HEK293T (cell line): ENCODE measurements around the gene PPP5C.

Experiments
- CTCF ChIA-PET: fragments of 350-600 bp; formaldehyde crosslinking; extraction: SDS; loops from one replicate; lab custom pipeline; 2021; ENCODE audit warnings: antibody characterized with exemption, inconsistent platforms; lab: Yijun Ruan, JAX
- POLR2A ChIA-PET: fragments of 350-600 bp; formaldehyde crosslinking; extraction: SDS; loops from one replicate; lab custom pipeline; 2020; ENCODE audit warnings: antibody characterized with exemption, inconsistent platforms; lab: Yijun Ruan, JAX
- DNase-seq: peaks from one replicate; pipeline ENCODE4 v3.0.0; 2012; ENCODE audit warnings: mixed read lengths; ENCODE audit errors: extremely low spot score
- ARNT ChIP-seq: fragments of 450-650 bp; IDR thresholded peaks from 2 replicates; pipeline ENCODE4 v1.6.1; 2017; ENCODE audit warnings: mild to moderate bottlenecking
- BHLHE40 ChIP-seq: fragments of 450-650 bp; IDR thresholded peaks from 2 replicates; pipeline ENCODE4 v1.6.1; 2016; ENCODE audit warnings: mild to moderate bottlenecking, moderate library complexity, borderline replicate concordance
- CTBP1 ChIP-seq: fragments of 450-650 bp; IDR thresholded peaks from 2 replicates; pipeline ENCODE4 v1.6.1; 2016; ENCODE audit warnings: borderline replicate concordance
- ELF4 ChIP-seq: fragments of 450-650 bp; IDR thresholded peaks from 2 replicates; pipeline ENCODE4 v1.6.1; 2017; ENCODE audit warnings: antibody characterized with exemption
- FOXA1 ChIP-seq: fragments of 450-650 bp; IDR thresholded peaks from 2 replicates; pipeline ENCODE4 v1.6.1; 2016; ENCODE audit warnings: mild to moderate bottlenecking
- FOXK2 ChIP-seq: fragments of 450-650 bp; IDR thresholded peaks from 2 replicates; pipeline ENCODE4 v1.6.1; 2016; ENCODE audit warnings: mild to moderate bottlenecking
- FOXM1 ChIP-seq: fragments of 450-650 bp; IDR thresholded peaks from 2 replicates; pipeline ENCODE4 v1.6.1; 2017; ENCODE audit warnings: mild to moderate bottlenecking, borderline replicate concordance
- HDGF ChIP-seq: fragments of 450-650 bp; IDR thresholded peaks from 2 replicates; pipeline ENCODE4 v1.6.1; 2017; ENCODE audit warnings: antibody characterized with exemption, borderline replicate concordance
- L3MBTL2 ChIP-seq: fragments of 450-650 bp; conservative IDR thresholded peaks from 2 replicates; pipeline ENCODE4 v1.6.1; 2016; ENCODE audit warnings: mild to moderate bottlenecking
- LEF1 ChIP-seq: fragments of 450-650 bp; IDR thresholded peaks from 2 replicates; pipeline ENCODE4 v1.6.1; 2017; ENCODE audit warnings: mild to moderate bottlenecking, borderline replicate concordance
- NFRKB ChIP-seq: fragments of 450-650 bp; IDR thresholded peaks from 2 replicates; pipeline ENCODE4 v1.6.1; 2016; ENCODE audit warnings: mild to moderate bottlenecking, moderate library complexity
- PKNOX1 ChIP-seq: fragments of 450-650 bp; IDR thresholded peaks from 2 replicates; pipeline ENCODE4 v1.6.1; 2016
- SP1 ChIP-seq: fragments of 450-650 bp; IDR thresholded peaks from 2 replicates; pipeline ENCODE4 v1.6.1; 2017
- SUZ12 ChIP-seq: fragments of 450-650 bp; IDR thresholded peaks from 2 replicates; pipeline ENCODE4 v1.6.1; 2016; ENCODE audit warnings: mild to moderate bottlenecking
- TARDBP ChIP-seq: fragments of 450-650 bp; IDR thresholded peaks from 2 replicates; pipeline ENCODE4 v1.6.1; 2016
- ZNF384 ChIP-seq: fragments of 450-650 bp; IDR thresholded peaks from 2 replicates; pipeline ENCODE4 v1.6.1; 2016

Gene PPP5C

DNA sequence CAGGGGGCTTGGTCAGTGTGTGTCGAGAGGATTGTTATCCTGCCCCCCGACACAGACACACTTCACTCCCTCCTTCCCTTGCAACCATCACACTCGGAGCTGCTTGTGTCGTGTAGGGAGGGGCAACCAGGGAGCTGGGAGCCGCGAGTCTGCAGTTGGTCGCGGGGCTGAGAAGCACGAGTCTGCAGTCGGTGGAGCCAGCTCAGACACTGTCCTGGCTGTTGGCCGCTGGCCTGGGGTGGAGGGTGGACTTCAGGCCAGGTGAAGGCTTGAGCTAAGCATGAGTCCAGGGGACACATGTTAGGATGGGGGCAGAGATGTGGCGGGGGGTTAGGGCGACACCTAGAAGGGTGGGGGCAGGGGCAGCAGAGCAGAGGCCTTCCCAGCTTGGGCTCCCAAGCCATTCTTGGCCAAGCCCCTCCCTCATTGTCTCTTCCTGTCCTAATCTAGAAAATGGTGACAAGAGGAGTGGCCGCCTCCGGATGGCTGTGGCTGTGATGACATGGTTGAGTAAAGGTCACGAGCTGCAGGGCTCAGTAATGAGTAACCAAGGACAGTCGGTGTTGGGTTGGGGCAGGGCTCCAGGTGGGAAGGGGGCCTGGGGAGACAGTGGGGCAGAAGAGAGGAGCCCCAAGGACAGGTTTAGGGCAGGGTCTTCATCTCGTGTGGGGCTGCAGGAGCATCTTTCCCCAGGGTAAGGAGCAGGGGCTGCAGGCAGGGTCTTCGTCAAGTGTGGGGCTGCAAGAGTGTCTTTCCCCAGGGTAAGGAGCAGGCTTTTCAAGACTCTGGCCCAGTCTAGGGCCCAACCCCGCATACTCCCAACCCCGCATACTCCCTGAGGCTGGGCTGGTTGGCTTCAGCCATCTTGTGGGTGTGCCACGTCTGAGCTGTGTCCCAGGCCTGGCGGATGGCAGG is 8.6 kb downstream of the PPP5C start:
- no peak for DNase-seq
- TF ChIP-seq SUZ12, result no peak
- TF ChIP-seq TARDBP, result no peak
- no peak for TF ChIP-seq L3MBTL2
- TF ChIP-seq FOXM1, result no peak
- no peak for TF ChIP-seq HDGF
- no peak for TF ChIP-seq LEF1
- TF ChIP-seq ARNT, result no peak
- TF ChIP-seq ELF4, result no peak
- TF ChIP-seq FOXK2, result no peak
- TF ChIP-seq NFRKB, result no peak
- TF ChIP-seq SP1, result no peak
- TF ChIP-seq BHLHE40, result no peak
- no peak for TF ChIP-seq ZNF384
- no peak for TF ChIP-seq PKNOX1
- TF ChIP-seq CTBP1, result no peak
- TF ChIP-seq FOXA1, result no peak
- ChIA-PET CTCF (no interaction called here), POLR2A (no interaction called here)

DNA sequence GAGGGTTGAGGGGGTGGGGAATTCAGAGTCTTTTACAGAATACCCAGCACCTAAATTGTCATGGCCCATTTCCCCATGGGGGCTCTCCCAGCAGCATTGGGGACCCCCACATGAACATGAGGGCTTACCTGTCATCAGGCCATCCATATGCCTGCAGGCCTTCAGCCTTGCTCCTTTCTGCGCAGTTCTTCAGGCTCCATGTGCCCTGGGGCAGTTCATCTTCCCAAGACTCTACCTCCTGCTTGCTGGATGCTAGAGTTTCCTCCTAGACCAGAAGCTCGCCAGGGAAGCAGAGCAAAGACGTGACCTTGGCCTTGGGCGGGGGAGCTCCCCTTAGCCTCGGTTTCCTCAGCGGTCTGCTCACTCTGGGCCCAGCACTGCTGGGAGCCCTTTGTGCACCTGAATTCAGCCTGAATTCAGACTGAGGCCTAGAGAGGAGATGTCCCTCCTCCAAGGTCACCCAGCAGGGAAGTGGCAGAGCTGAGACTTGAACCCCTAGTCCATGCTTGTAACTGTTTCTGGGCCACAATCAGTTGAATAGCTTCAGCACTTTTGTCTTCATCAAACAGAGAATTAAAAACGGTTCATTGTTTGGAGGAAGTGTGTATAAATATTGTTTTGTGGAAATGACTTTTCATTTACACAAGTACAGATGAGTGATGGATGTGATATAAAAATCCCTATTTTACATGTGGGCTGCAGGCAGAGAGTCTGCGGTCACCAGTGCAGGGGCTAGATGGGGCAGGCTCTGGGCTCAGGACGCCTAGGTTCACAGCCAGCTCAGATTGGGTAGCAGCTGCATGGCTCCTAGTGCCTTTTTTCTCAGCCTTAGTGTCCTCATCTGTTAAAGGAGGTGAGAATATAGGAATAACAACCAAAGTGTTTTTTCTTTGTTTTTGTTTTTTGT is 9.5 kb downstream of the PPP5C start:
- CTCF ChIA-PET, result no interaction called here
- POLR2A ChIA-PET, result no interaction called here
- no peak for DNase-seq
- no peak for TF ChIP-seq SP1
- TF ChIP-seq FOXA1, result no peak
- TF ChIP-seq FOXM1, result no peak
- no peak for TF ChIP-seq FOXK2
- TF ChIP-seq CTBP1, result no peak
- TF ChIP-seq ZNF384, result no peak
- TF ChIP-seq NFRKB, result no peak
- no peak for TF ChIP-seq TARDBP
- no peak for TF ChIP-seq PKNOX1
- no peak for TF ChIP-seq HDGF
- no peak for TF ChIP-seq L3MBTL2
- no peak for TF ChIP-seq BHLHE40
- no peak for TF ChIP-seq SUZ12

GRCh38 chr19:46357846-46358583 is 11.1 kb downstream of the PPP5C start:
- no peak for DNase-seq
- ChIA-PET CTCF (interaction anchor here (0.8 kb wide), 1 partner anchor 10 kb away, joined by 5 read pairs; no protein-coding TSS in a partner anchor), POLR2A (interaction anchor here (0.6 kb wide), 1 partner anchor 158 kb away, joined by 3 read pairs; no protein-coding TSS in a partner anchor)
- TF ChIP-seq NFRKB (no peak), CTBP1 (no peak), FOXA1 (no peak), L3MBTL2 (no peak), BHLHE40 (no peak), HDGF (no peak), SUZ12 (no peak), LEF1 (no peak), SP1 (no peak)

GRCh38 chr19:46361915-46362314 is 15.0 kb downstream of the PPP5C start:
- ChIA-PET CTCF (interaction anchor here (0.6 to 0.9 kb wide), 2 partner anchors 8 to 10 kb away, joined by 3 to 4 read pairs; no protein-coding TSS in a partner anchor), POLR2A (no interaction called here)
- TF ChIP-seq FOXA1, result no peak
- TF ChIP-seq FOXK2, result no peak
- TF ChIP-seq ZNF384, result no peak
- no peak for TF ChIP-seq PKNOX1
- no peak for TF ChIP-seq NFRKB
- TF ChIP-seq SP1, result no peak
- no peak for TF ChIP-seq HDGF
- TF ChIP-seq ELF4, result no peak
- TF ChIP-seq TARDBP, result no peak
- no peak for TF ChIP-seq BHLHE40
- no peak for TF ChIP-seq CTBP1
- TF ChIP-seq SUZ12, result no peak
- TF ChIP-seq L3MBTL2, result no peak
- no peak for TF ChIP-seq ARNT
- TF ChIP-seq FOXM1, result no peak
- TF ChIP-seq LEF1, result no peak
- no peak for DNase-seq

GRCh38 chr19:46364359-46364758 is 17.5 kb downstream of the PPP5C start:
- no peak for DNase-seq
- TF ChIP-seq SP1, result no peak
- no peak for TF ChIP-seq PKNOX1
- TF ChIP-seq HDGF, result no peak
- TF ChIP-seq L3MBTL2, result no peak
- no peak for TF ChIP-seq FOXA1
- TF ChIP-seq BHLHE40, result no peak
- no peak for TF ChIP-seq ZNF384
- no peak for TF ChIP-seq FOXM1
- no peak for TF ChIP-seq LEF1
- TF ChIP-seq SUZ12, result no peak
- TF ChIP-seq ARNT, result no peak
- no peak for TF ChIP-seq ELF4
- no peak for TF ChIP-seq CTBP1
- TF ChIP-seq FOXK2, result no peak
- no peak for TF ChIP-seq TARDBP
- TF ChIP-seq NFRKB, result no peak
- ChIA-PET CTCF (interaction anchor here (1.2 kb wide), 1 partner anchor 16 kb away, joined by 4 read pairs; no protein-coding TSS in a partner anchor), POLR2A (no interaction called here)
